GM12878 (cell line): ENCODE data around the gene ZYX. TPM values are rescaled to one million over a fixed set of nuclear protein-coding genes. Genes with fewer than 3 reads are reported as not detected.

ENCODE experiments used
- ATAC-seq: fragments of 200-7000 bp; cut with Tn5 transposase; 3 replicates; pipeline ENCODE4 v1.9.1; 2020; ENCODE audit warnings: mild to moderate bottlenecking, moderate library complexity
- BruUV-seq: library from RNA; stranded (reverse); fragments of 400-500 nt; replicated peaks from 2 replicates; lab custom pipeline; 2021; lab: Mats Ljungman, UMichigan
- CTCF ChIA-PET: fragments of 300-600 bp; sonication (Branson Sonifier 250); formaldehyde crosslinking; extraction: SDS; loops from one replicate; lab custom pipeline; 2021; ENCODE audit warnings: inconsistent platforms; lab: Yijun Ruan, JAX
- POLR2A ChIA-PET: fragments of 350-600 bp; formaldehyde crosslinking; extraction: SDS; loops from one replicate; lab custom pipeline; 2021; ENCODE audit warnings: inconsistent platforms; lab: Charles Lee
- RAD21 ChIA-PET: fragments of 300-600 bp; sonication (Branson Sonifier 250); formaldehyde crosslinking; loops from one replicate; lab custom pipeline; 2023; ENCODE audit warnings: antibody characterized with exemption; ENCODE audit not compliant: unreplicated experiment; lab: Charles Lee
- SMC1A ChIA-PET: fragments of 300-600 bp; sonication (Branson Sonifier 250); formaldehyde crosslinking; loops from one replicate; lab custom pipeline; 2023; ENCODE audit not compliant: unreplicated experiment, uncharacterized antibody; lab: Charles Lee
- DNase-seq: peaks from one replicate; pipeline ENCODE4 v3.0.0-alpha.2; 2011; ENCODE audit warnings: low read depth, low spot score
- FAIRE-seq: peaks from 3 replicates; lab custom pipeline; 2011; peaks lifted over from hg19 to GRCh38; lab: Jason Lieb, UNC
- H2AFZ ChIP-seq: 2 replicates; pipeline ENCODE4 v1.6.0; 2011; ENCODE audit warnings: low read depth, low read length, control low read depth; ENCODE audit not compliant: control insufficient read depth
- H3K27ac ChIP-seq: 2 replicates; pipeline ENCODE4 v1.5.1; 2011; ENCODE audit warnings: control low read depth; ENCODE audit not compliant: control insufficient read depth, insufficient read depth
- H3K27me3 ChIP-seq, 2 experiments: replicated peaks in 1 of 2; 2 replicates each; pipeline versions ENCODE4 v1.6.0 to v1.6.1; 2011; ENCODE audit warnings: low read length in 1 of 2; ENCODE audit not compliant: control insufficient read depth in 2 of 2, insufficient read depth in 2 of 2
- H3K36me3 ChIP-seq, 2 experiments: 2 replicates each; pipeline ENCODE4 v1.5.1; 2011; ENCODE audit warnings: low read length in 1 of 2; ENCODE audit not compliant: control insufficient read depth in 2 of 2, insufficient read depth in 2 of 2
- H3K4me1 ChIP-seq: 2 replicates; pipeline ENCODE4 v1.6.1; 2011; ENCODE audit warnings: mild to moderate bottlenecking, low read length, moderate library complexity, mixed read lengths; ENCODE audit not compliant: control insufficient read depth, insufficient read depth
- H3K4me2 ChIP-seq: 2 replicates; pipeline ENCODE4 v1.6.0; 2011; ENCODE audit warnings: control low read depth; ENCODE audit not compliant: control insufficient read depth, insufficient read depth
- H3K4me3 ChIP-seq: fragments of 200-600 bp; sonication (generic); 2 replicates; pipeline ENCODE4 v1.5.1; 2016
- H3K79me2 ChIP-seq: 2 replicates; pipeline ENCODE4 v1.6.0; 2011; ENCODE audit warnings: low read length; ENCODE audit not compliant: control insufficient read depth, insufficient read depth
- H3K9ac ChIP-seq: 2 replicates; pipeline ENCODE4 v1.8.0; 2011; ENCODE audit warnings: low read length, control low read depth, mixed read lengths; ENCODE audit not compliant: control insufficient read depth, insufficient read depth
- H3K9me3 ChIP-seq: replicated peaks from 3 replicates; pipeline ENCODE4 v1.5.1; 2011; ENCODE audit warnings: mild to moderate bottlenecking, low read length; ENCODE audit not compliant: control insufficient read depth, insufficient read depth
- H4K20me1 ChIP-seq: 2 replicates; pipeline ENCODE4 v1.6.0; 2011; ENCODE audit not compliant: control insufficient read depth, insufficient read depth
- CEBPB ChIP-seq, 2 experiments: fragments of 150-350 bp in 1 of 2; IDR thresholded peaks; 2 replicates each; pipeline ENCODE4 v1.6.1; 2012 to 2014; ENCODE audit warnings: low read depth in 2 of 2, low read length in 2 of 2, borderline replicate concordance in 1 of 2, inconsistent platforms in 1 of 2
- MXI1 ChIP-seq: fragments of 150-350 bp; IDR thresholded peaks from 2 replicates; pipeline ENCODE4 v1.6.1; 2011; ENCODE audit warnings: low read depth, mild to moderate bottlenecking, inconsistent platforms, low read length, improper control_type of control experiment
- MYC ChIP-seq: IDR thresholded peaks from 2 replicates; pipeline ENCODE4 v1.6.1; 2011; ENCODE audit warnings: mild to moderate bottlenecking, low read length, moderate library complexity, inconsistent platforms; ENCODE audit not compliant: insufficient read depth, insufficient replicate concordance, insufficient read length, severe bottlenecking
- NR2C1 ChIP-seq: fragments of 450-650 bp; IDR thresholded peaks from 2 replicates; pipeline ENCODE4 v1.6.1; 2017; ENCODE audit warnings: antibody characterized with exemption, mild to moderate bottlenecking, moderate library complexity
- NR2F1 ChIP-seq: fragments of 450-650 bp; conservative IDR thresholded peaks from 2 replicates; pipeline ENCODE4 v1.6.1; 2017; ENCODE audit warnings: mild to moderate bottlenecking
- PAX8 ChIP-seq: fragments of 450-650 bp; IDR thresholded peaks from 2 replicates; pipeline ENCODE4 v1.6.1; 2017; ENCODE audit warnings: mild to moderate bottlenecking, moderate library complexity
- PML ChIP-seq: IDR thresholded peaks from 2 replicates; pipeline ENCODE4 v1.6.1; 2012; ENCODE audit warnings: low read length, inconsistent platforms
- SMARCA5 ChIP-seq: fragments of 450-650 bp; IDR thresholded peaks from 2 replicates; pipeline ENCODE4 v1.6.1; 2017; ENCODE audit warnings: mild to moderate bottlenecking
- SP1 ChIP-seq: IDR thresholded peaks from one replicate; pipeline ENCODE4 v1.6.1; 2011; ENCODE audit warnings: low read depth, low read length
- WGBS: methylation state at CpG from one replicate; pipeline ENCODE4 v1.1.6; 2016; ENCODE audit warnings: low lambda C conversion rate; ENCODE audit not compliant: insufficient replicate concordance, insufficient coverage; ENCODE audit errors: missing lambda C conversion rate; 5-methylcytosine and 5-hydroxymethylcytosine counted together
- in situ Hi-C: fragments of 300-500 bp; cut with MboI; formaldehyde crosslinking; loops from 9 replicates; pipeline ENCODE4 v1.14.3; 2018; ENCODE audit warnings: mixed read lengths
- intact Hi-C: fragments of 100-400 bp; cut with micrococcal nuclease; formaldehyde crosslinking; loops from one replicate; pipeline ENCODE4 v1.14.2; 2022; ENCODE audit not compliant: unreplicated experiment
- polyA plus RNA-seq, 11 experiments: library from polyadenylated mRNA; depleted of rRNA in 4 of 11; unstranded in 6 of 11; stranded (reverse) in 5 of 11; fragments of >200 nt; fragmentation: Nextera tagmentation in 4 of 11; fragmentation: Illumina TruSeq in 1 of 11; extraction: Ambion mirVana in 4 of 11; extraction: Trizol in 1 of 11; gene quantifications; 1 replicate in 1 of 11; 2 replicates in 10 of 11; pipeline versions ENCODE4 v1.2.1 to v1.2.3, GENCODE V29; 2011 to 2016; ENCODE audit warnings: inconsistent platforms in 2 of 11, missing spikeins in 2 of 11, low read depth in 1 of 11
- total RNA-seq, 4 experiments: library from RNA; depleted of rRNA in 3 of 4; stranded (reverse); fragments of >200 nt in 3 of 4; fragmentation: Illumina TruSeq in 1 of 4; extraction: Trizol in 1 of 4; gene quantifications; 2 replicates each; pipeline versions ENCODE4 v1.2.1 to v1.2.3, GENCODE V29; 2013 to 2021
- TF ChIP-seq, protein P1 (sequence below): fragments of 450-650 bp; IDR thresholded peaks from 2 replicates; pipeline ENCODE4 v1.6.1; 2018; ENCODE audit warnings: borderline replicate concordance, mild to moderate bottlenecking; ENCODE audit not compliant: partially characterized antibody
- TF ChIP-seq, protein P2 (sequence below): fragments of 450-650 bp; formaldehyde crosslinking; IDR thresholded peaks from 2 replicates; pipeline ENCODE4 v1.4.0; 2022; ENCODE audit warnings: mild to moderate bottlenecking, moderate library complexity
- TF ChIP-seq, protein P3 (sequence below): fragments of 150-350 bp; IDR thresholded peaks from 2 replicates; pipeline ENCODE4 v1.6.1; 2014; ENCODE audit warnings: mild to moderate bottlenecking, low read depth, low read length

Gene ZYX
- total and polyA plus RNA-seq, 10 of the 15 experiments (the other 5 are each of a cell fraction or from before 2014, with no cell fraction given): 2.1 to 100 (median 27.6) TPM

DNA sequence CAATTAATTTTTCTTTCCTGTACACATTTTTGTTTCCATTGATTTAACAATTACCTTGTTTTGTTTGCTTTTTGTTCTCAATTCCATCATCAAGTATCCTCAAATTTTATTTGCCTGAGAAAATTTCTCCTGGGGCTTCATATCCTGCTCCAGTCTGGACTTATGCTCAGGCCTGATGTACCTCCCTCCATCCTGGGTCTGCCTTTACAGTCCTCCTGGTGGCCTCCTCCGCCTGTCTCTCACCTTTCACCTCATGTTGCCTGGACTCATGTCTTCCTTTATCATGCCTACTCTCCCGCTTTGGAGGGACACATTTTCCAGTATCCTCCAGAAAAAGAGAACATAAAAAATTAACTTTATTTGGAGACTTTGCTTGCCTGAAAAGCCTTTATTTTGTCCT is 50.0 kb downstream of the ZYX start:
- ATAC-seq (no peak), DNase-seq (no peak), FAIRE-seq (no peak)
- RAD21 ChIA-PET: no interaction called here
- Histone ChIP-seq H2AFZ (no peak overlapping the region), H3K4me1 (no peaks in the 10 kb centered on the region), H3K9ac (no peak overlapping the region), H3K4me3 (no peak overlapping the region), H3K36me3 (no peaks in the 10 kb centered on the region), H4K20me1 (no peaks in the 10 kb centered on the region), H3K79me2 (no peaks in the 10 kb centered on the region), H3K27me3 (no peaks in the 10 kb centered on the region; a peak in 1 of 4 replicates), H3K27ac (no peak overlapping the region), H3K9me3 (no peaks in the 10 kb centered on the region), H3K4me2 (no peak overlapping the region)
- TF ChIP-seq MXI1 (no peak), CEBPB (IDR thresholded peaks at IDR 0.05; ENCODE audit: borderline replicate concordance in 1 of 2, low read depth in 2 of 2, low read length in 2 of 2) (no peak), SMARCA5 (no peak), NR2F1 (no peak), PML (no peak), NR2C1 (no peak), PAX8 (no peak), SP1 (no peak), MYC (no peak)
- TF ChIP-seq, protein P1, sequence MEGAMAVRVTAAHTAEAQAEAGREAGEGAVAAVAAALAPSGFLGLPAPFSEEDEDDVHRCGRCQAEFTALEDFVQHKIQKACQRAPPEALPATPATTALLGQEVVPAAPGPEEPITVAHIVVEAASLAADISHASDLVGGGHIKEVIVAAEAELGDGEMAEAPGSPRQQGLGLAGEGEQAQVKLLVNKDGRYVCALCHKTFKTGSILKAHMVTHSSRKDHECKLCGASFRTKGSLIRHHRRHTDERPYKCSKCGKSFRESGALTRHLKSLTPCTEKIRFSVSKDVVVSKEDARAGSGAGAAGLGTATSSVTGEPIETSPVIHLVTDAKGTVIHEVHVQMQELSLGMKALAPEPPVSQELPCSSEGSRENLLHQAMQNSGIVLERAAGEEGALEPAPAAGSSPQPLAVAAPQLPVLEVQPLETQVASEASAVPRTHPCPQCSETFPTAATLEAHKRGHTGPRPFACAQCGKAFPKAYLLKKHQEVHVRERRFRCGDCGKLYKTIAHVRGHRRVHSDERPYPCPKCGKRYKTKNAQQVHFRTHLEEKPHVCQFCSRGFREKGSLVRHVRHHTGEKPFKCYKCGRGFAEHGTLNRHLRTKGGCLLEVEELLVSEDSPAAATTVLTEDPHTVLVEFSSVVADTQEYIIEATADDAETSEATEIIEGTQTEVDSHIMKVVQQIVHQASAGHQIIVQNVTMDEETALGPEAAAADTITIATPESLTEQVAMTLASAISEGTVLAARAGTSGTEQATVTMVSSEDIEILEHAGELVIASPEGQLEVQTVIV: no peak
- TF ChIP-seq, protein P2, sequence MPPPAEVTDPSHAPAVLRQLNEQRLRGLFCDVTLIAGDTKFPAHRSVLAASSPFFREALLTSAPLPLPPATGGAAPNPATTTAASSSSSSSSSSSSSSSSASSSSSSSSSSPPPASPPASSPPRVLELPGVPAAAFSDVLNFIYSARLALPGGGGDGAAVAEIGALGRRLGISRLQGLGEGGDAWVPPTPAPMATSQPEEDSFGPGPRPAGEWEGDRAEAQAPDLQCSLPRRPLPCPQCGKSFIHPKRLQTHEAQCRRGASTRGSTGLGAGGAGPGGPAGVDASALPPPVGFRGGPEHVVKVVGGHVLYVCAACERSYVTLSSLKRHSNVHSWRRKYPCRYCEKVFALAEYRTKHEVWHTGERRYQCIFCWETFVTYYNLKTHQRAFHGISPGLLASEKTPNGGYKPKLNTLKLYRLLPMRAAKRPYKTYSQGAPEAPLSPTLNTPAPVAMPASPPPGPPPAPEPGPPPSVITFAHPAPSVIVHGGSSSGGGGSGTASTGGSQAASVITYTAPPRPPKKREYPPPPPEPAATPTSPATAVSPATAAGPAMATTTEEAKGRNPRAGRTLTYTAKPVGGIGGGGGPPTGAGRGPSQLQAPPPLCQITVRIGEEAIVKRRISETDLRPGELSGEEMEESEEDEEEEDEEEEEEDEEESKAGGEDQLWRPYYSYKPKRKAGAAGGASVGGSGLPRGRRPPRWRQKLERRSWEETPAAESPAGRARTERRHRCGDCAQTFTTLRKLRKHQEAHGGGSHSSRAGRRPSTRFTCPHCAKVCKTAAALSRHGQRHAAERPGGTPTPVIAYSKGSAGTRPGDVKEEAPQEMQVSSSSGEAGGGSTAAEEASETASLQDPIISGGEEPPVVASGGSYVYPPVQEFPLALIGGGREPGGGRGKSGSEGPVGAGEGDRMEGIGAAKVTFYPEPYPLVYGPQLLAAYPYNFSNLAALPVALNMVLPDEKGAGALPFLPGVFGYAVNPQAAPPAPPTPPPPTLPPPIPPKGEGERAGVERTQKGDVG (CRISPR knock-in tag): no peak
- TF ChIP-seq, protein P3, sequence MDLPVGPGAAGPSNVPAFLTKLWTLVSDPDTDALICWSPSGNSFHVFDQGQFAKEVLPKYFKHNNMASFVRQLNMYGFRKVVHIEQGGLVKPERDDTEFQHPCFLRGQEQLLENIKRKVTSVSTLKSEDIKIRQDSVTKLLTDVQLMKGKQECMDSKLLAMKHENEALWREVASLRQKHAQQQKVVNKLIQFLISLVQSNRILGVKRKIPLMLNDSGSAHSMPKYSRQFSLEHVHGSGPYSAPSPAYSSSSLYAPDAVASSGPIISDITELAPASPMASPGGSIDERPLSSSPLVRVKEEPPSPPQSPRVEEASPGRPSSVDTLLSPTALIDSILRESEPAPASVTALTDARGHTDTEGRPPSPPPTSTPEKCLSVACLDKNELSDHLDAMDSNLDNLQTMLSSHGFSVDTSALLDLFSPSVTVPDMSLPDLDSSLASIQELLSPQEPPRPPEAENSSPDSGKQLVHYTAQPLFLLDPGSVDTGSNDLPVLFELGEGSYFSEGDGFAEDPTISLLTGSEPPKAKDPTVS: no peak
- BruUV-seq: no TSS peak
- SMC1A ChIA-PET: interaction anchor here (1.0 kb wide), 2 partner anchors 8 to 31 kb away, joined by 3 read pairs; no protein-coding TSS in a partner anchor
- in situ Hi-C loops (no loop called here), intact Hi-C loops (no loop called here)
- 23% methylated on average over 2 of the region's 2 CpGs for WGBS
- CTCF ChIA-PET: interaction anchor here (1.1 to 1.2 kb wide), 2 partner anchors 14 to 16 kb away, joined by 3 to 4 read pairs; no protein-coding TSS in a partner anchor
- POLR2A ChIA-PET: no interaction called here
